Right lobe of liver (tissue), 4 donors: Measurements from ENCODE around the gene FAM168B.

Experiments used
- CTCF ChIP-seq, 4 donors: fragments of 200-600 bp in 3 of 4; fragments of 450-650 bp in 1 of 4; IDR thresholded peaks; one replicate each; pipeline versions ENCODE4 v1.5.1 to v1.8.0; 2016 to 2022; ENCODE audit warnings: antibody characterized with exemption in 4 of 4, mild to moderate bottlenecking in 2 of 4
- POLR2A ChIP-seq: fragments of 450-650 bp; IDR thresholded peaks from one replicate; pipeline ENCODE4 v1.6.1; 2017; ENCODE audit warnings: antibody characterized with exemption, mild to moderate bottlenecking
- donor health status: DM: no; HTN: no; CAD: no.
- donor health status: DM: no; HTN: no; CAD: no.
- donor health status: DM: no; HTN: yes; CAD: no.

GRCh38 chr2:131055169-131056065 lies 37.8 kb downstream of the FAM168B start:
- TF ChIP-seq CTCF (IDR thresholded peaks at IDR 0.05) (no peak), POLR2A (no peak)
